GM18498 (cell line): ENCODE data around the gene STOML1.
"Not testable (repeated sequence)": the region's sequence is repeated elsewhere in the genome, so short reads cannot be mapped to it uniquely, and the experiment has no call there.

Experiments
- ATAC-seq: cut with Tn5 transposase; IDR thresholded peaks from one replicate; pipeline ENCODE4 v1.9.1; 2021; ENCODE audit warnings: mild to moderate bottlenecking, moderate library complexity; ENCODE audit not compliant: unreplicated experiment

STOML1 gene

GRCh38 chr15:73948982-73949381 is 43.1 kb downstream of the STOML1 start:
- no peak for ATAC-seq

- ATAC-seq: no peak
Measured at GRCh38 chr15:73948396-73948795, 43.7 kb downstream of the STOML1 start.

GRCh38 chr15:73947651-73948050 is 44.4 kb downstream of the STOML1 start:
- ATAC-seq: no peak

GRCh38 chr15:73946795-73947370 is 45.2 kb downstream of the STOML1 start:
- ATAC-seq: no peak

- no peak for ATAC-seq
Measured at GRCh38 chr15:73946046-73946721, 45.9 kb downstream of the STOML1 start.

GRCh38 chr15:73945130-73945508 is 47.0 kb downstream of the STOML1 start:
- ATAC-seq: no peak

GRCh38 chr15:73944161-73945129 is 47.6 kb downstream of the STOML1 start:
- ATAC-seq: no peak

GRCh38 chr15:73942751-73943270 is 49.3 kb downstream of the STOML1 start:
- ATAC-seq: no peak

- ATAC-seq: no peak
Measured at GRCh38 chr15:73941871-73942635, 50.0 kb downstream of the STOML1 start.

GRCh38 chr15:73941449-73941848 is 50.6 kb downstream of the STOML1 start:
- no peak for ATAC-seq

GRCh38 chr15:73941044-73941443 is 51.1 kb downstream of the STOML1 start:
- ATAC-seq: no peak

- no peak for ATAC-seq
Measured at GRCh38 chr15:73940061-73940981, 51.8 kb downstream of the STOML1 start.

GRCh38 chr15:73939138-73939537 is 53.0 kb downstream of the STOML1 start:
- no peak for ATAC-seq

GRCh38 chr15:73938516-73938915 is 53.6 kb downstream of the STOML1 start:
- ATAC-seq: not testable (repeated sequence)

GRCh38 chr15:73937726-73938125 is 54.4 kb downstream of the STOML1 start:
- ATAC-seq: no peak

GRCh38 chr15:73937296-73937695 is 54.8 kb downstream of the STOML1 start:
- no peak for ATAC-seq

GRCh38 chr15:73936588-73937290 is 55.4 kb downstream of the STOML1 start:
- ATAC-seq: no peak

- no peak for ATAC-seq
Measured at GRCh38 chr15:73936181-73936580, 55.9 kb downstream of the STOML1 start.

- no peak for ATAC-seq
Measured at GRCh38 chr15:73935547-73935946, 56.5 kb downstream of the STOML1 start.
